Hematopoietic multipotent progenitor cell treated with erythropoietin and hydrocortisone succinate and interleukin-3 and kit ligand, for 15 days (in vitro differentiated cells): ENCODE measurements around the gene LYVE1.

Experiments used
- DNase-seq: peaks from one replicate; pipeline ENCODE4 v3.0.0-alpha.2; 2015; ENCODE audit warnings: low spot score

LYVE1 gene

DNA sequence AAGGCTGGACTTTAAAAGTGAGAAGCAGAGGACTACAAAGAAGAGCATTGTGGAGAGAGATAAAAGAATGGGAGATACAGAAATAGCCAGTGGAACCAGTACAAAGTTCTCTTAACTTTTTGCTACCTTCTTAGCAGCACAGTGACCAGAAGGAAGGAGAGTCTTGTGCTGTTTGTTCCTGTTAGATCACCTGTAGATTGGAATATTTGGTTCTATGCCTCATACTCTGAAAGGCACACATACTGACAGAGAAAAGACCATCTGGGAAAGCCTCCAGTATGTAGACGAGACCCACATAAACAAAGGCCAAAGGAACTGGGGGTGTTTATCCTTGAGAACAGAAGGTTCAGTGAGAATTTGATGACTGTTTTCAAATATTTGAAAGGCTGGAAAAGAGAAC is 46.2 kb downstream of the LYVE1 start:
- no peak for DNase-seq

DNA sequence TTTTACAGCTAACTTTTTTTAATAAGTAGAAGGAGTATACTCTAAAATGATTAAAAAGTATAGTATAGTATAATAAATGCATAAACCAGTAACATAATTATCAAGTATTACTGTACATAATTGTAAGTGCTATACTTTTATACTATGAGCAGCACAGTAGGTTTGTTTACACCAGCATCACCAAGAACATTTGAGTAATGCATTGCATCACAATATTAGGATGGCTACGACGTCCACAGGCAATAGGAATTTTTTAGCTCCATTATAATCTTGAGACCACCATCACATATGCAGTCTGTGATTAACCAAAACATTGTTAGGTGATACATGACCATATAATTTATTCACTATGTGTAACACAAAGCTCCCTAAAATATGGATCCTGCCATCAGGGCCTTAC is 47.9 kb downstream of the LYVE1 start:
- DNase-seq = no peak

DNA sequence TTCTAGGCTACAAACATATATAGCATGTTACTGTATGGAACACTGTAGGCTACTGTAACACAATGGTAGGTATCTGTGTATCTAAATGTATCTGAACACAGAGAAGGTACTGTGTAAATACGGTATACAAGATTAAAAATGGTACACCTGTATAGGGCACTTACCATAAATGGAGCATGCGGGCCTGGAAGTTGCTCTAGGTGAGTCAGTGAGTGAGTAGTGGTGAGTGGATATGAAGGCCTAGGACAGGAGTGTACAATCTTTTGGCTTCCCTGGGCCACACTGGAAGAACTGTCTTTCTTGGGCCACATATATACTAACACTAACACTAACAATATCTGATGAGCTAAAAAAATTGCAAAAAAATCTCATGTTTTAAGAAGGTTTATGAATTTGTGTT is 48.8 kb downstream of the LYVE1 start:
- DNase-seq = no peak

DNA sequence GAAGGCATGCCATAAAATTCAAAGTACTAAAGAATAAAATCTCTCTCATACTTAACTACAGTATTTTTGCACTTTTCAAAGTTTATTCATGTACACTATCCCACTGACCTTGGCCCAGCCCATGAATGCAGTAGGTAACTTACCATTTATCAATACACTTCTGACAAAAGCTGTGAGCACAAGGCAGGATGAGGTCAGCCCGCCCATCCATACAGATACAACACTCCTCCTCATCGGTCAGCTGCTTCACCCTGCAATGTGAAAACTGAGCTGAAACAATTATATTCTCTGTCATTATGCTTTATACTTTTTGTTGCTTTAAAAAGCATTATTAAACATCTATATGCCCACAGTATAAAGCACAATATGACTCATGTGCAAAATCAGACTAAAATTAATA is 49.6 kb downstream of the LYVE1 start:
- no peak for DNase-seq

DNA sequence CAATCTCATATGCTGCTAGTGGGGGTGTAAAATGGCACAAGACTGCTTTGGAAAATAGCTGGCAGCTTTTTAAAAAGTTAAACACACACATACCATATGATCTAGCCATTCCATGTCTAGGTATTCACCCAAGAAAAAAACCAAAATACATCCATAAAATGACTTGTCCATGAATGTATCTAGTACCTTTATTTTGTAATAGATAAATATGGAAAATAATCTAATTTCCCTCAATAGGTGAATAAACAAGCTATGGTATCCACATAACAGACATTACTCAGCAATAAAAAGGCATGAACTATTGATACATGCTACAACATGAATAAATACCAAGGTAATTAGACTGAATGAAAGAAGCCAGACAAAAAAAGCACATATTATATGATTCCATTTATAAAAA is 50.3 kb downstream of the LYVE1 start:
- DNase-seq = no peak

DNA sequence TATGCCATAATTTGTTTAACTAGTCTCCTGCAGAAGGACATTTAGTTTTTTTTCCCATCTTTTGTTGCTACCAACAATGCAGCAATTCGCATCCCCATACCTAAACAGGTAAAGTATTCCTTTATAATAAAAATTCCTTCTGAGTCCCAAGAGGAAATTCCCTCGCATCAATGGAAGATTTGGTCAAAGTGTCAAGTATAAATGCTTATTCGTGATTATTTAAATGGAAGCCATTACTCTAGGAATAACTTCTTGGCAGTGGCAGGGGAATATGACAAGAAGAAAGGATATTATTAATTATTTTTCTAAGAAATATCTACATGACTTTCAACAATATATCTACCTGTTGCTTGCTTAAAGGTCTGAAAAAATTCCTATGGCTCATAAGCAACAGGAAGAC is 53.0 kb downstream of the LYVE1 start:
- DNase-seq = no peak

DNA sequence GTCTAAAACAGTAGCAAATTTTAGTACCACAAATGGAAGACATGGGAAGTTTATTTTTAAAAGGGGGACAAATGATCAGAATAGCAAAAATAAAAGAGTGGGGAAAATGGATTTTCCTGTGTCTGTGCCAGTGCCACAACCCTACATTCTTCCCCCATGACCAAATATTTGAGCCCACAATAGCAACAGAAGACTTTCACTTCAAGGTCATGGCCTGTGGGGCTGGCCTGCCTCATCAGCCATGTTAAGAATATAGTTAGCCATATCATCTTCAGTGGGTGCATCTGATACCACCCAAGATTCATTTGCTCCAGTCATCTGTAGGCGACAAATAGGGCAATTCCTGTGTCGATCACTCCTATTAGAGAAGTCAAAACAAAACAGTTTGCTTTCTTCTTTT is 53.8 kb downstream of the LYVE1 start:
- no peak for DNase-seq

DNA sequence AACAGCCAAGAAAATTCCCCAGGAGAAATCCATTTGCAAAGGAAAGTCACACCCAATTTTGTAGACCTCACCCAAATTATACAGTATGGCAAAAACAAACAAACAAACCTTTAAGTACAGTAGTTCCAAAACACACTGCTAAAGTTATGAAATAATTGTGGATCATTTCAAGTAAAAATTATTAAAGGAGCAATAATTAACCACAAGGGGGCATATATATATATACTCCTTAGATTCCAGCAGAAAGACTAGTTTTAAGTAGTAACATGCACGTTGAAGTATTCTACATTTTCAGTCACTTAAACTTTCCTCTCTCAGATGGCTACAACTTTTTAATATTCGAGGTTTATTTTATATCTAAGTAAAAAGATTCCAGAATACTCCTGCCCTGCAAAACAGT is 54.3 kb downstream of the LYVE1 start:
- DNase-seq = peak; percentile 58

DNA sequence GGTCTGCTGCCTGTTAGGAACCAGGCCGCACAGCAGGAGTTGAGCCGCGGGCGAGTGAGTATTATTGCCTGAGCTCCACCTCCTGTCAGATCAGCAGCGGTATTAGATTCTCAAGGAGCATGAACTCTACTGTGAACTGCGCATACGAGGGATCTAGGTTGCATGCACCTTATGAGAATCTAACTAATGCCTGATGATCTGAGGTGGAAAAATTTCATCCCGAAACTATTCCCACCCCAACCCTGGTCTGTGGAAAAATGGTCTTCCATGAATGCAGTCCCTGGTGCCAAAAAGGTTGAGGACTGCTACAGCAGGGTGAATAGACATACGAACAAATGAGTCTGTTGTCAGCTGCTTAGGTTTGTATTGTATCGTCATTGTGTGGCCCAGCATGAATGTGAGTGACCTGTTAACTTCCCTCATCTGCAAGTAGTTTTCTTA is 57.3 kb downstream of the LYVE1 start:
- DNase-seq = no peak
